Measurements from ENCODE around the gene MRPS10.

Gene MRPS10

GRCh38 chr6:42217519-42218367 lies at the start of gene MRPS10:
TSS of gene MRPS10 (minus strand) at chr6:42217861. CDS start at chr6:42217849, 12 bp downstream.
- no peak for TF ChIP-seq GATA3 (IDR thresholded peaks at IDR 0.05; ENCODE audit: low read depth, low read length)
- TF ChIP-seq GATA2 (IDR thresholded peaks at IDR 0.05; ENCODE audit: low read depth, low read length), result no peak

DNA sequence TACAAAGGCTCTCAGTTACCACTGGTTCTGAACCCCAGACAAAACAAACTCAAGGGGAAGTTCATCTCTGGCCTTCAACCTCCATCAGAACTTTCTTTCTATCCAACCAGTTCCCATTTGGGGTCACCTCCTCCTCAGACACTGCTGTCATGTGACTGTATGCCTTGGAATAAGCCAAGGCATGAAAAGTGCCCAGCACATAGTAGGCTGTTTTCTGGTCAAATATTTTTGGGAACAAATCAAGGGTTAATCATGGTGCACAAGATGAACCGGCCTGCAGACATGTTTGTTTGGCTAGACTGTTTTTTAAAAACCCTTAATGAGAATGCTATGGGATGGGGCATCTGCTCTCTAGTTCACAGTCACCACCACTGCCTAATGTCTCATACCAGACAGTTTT lies 48.9 kb upstream of the MRPS10 start:
- no peak for TF ChIP-seq GATA2 (IDR thresholded peaks at IDR 0.05; ENCODE audit: low read depth, low read length)
- no peak for TF ChIP-seq GATA3 (IDR thresholded peaks at IDR 0.05; ENCODE audit: low read depth, low read length)

- TF ChIP-seq GATA3 (IDR thresholded peaks at IDR 0.05; ENCODE audit: low read depth, low read length), result no peak
- no peak for TF ChIP-seq GATA2 (IDR thresholded peaks at IDR 0.05; ENCODE audit: low read depth, low read length)
Observed at GRCh38 chr6:42264852-42265390, 47.3 kb upstream of the MRPS10 start.

DNA sequence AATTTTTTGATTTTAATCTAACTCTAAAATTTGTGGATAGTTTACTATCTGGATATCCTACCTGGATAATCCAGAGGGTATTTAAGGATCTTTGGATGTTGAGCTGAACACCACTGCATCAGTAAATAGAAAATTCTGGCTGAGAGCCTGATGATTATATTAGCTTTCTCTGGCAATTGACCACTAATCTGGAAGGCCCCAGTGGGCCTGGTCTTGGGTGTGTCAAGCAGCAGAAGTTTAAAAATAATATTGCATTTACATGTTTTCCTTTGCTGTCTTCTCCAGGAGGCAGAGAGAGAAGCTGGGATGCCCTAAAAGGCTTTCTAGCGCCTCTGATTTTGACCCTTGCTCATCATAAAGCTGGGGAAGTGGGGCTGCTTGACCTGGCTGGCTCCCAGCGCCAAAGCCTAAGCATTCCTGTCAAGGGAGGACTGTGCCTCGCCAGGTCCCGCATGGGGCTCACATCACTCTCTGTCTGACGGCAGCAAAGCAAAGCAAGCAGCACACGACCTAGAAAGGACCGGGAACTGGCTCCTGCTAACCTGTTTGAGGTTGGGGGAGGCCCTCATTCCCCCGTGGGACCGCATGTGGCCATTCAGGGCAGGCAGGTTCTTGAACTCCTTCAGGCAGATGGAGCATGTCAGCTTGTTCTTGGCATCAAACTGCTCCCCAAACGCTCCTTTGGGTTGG lies 46.6 kb upstream of the MRPS10 start:
- TF ChIP-seq GATA2 (IDR thresholded peaks at IDR 0.05; ENCODE audit: low read depth, low read length) (no peak), GATA3 (IDR thresholded peaks at IDR 0.05; ENCODE audit: low read depth, low read length) (no peak)

DNA sequence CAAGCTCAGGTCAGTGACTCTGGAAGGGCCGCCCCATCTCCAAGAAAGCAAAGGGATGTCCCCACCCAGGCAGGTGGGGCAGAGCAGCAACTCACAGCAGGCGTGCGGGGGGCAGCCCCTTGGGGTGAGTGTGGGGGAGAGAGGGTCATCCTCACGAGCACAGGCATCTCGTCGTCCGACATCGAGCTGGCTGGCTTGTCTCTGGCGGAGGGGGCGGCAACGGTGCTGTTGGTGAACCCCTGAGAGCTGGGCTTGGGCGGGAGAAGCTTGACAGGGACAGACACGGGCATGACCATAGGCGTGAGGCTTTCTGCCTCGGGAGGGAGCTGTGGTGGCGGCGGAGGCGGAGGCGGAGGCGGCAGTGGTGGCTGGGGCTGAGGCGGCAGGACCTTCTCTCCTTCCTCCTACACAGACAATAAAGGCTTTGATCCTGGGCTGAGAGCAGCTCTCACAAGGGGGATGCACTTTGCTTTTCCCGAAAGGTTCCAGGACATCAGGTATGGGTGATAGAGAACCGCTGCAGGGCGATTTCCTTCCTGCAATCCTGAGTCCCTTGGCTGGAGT lies 45.6 kb upstream of the MRPS10 start:
- TF ChIP-seq GATA3 (IDR thresholded peaks at IDR 0.05; ENCODE audit: low read depth, low read length), result no peak
- TF ChIP-seq GATA2 (IDR thresholded peaks at IDR 0.05; ENCODE audit: low read depth, low read length), result no peak

- TF ChIP-seq GATA2 (IDR thresholded peaks at IDR 0.05; ENCODE audit: low read depth, low read length) (no peak), GATA3 (IDR thresholded peaks at IDR 0.05; ENCODE audit: low read depth, low read length) (no peak)
Observed at GRCh38 chr6:42260972-42261371, 43.3 kb upstream of the MRPS10 start.

- TF ChIP-seq GATA2 (IDR thresholded peaks at IDR 0.05; ENCODE audit: low read depth, low read length) (no peak), GATA3 (IDR thresholded peaks at IDR 0.05; ENCODE audit: low read depth, low read length) (no peak)
Observed at GRCh38 chr6:42260396-42260888, 42.8 kb upstream of the MRPS10 start.

DNA sequence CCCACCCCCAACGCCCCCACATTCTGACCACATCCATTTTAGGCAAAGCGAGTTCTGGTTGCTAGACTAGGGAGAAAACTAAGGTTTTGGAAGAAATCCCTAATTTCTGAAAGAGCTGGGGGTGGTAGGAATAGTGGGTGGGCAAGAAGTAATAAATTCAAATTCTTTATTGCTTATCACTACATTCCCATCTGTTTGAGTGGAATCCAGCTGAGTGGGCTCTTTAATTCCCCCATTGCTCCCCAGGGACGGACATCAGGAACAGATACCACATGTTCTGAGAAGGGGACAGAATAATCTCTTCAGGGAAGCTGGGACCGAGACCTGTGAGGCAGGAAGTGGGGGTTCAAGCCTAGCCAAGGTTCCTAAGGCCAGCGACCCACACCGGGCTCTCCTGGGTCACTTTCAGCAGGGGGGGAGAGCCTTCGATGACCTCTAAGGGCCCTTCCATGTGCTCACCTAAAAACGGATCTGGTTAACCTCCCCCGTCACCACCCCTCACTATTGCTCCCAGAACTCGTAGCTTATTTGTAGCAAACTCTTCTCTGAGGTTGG lies 42.3 kb upstream of the MRPS10 start:
- TF ChIP-seq GATA3 (IDR thresholded peaks at IDR 0.05; ENCODE audit: low read depth, low read length) (no peak), GATA2 (IDR thresholded peaks at IDR 0.05; ENCODE audit: low read depth, low read length) (no peak)

DNA sequence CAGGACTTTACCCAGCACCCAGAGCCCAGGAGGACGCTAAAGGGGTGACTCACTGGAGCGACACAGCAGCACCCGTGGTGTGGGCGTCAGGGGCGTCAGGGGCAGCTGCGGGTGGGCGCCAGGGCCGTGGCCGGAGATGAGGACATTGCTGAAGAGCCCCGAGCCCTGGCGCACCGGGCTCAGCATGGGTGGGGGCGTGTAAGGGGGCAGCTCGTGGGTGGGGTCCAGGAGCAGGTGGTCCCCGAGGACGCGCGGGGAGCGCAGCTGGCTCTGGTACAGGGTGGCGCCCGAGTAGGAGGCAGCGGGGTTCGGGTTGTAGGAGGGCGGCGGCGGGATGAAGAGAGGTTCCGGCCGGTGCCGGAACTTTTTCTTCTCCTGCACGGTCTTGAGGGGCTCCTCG lies 41.6 kb upstream of the MRPS10 start:
- TF ChIP-seq GATA2 (IDR thresholded peaks at IDR 0.05; ENCODE audit: low read depth, low read length) (no peak), GATA3 (IDR thresholded peaks at IDR 0.05; ENCODE audit: low read depth, low read length) (no peak)

- TF ChIP-seq GATA3 (IDR thresholded peaks at IDR 0.05; ENCODE audit: low read depth, low read length), result no peak
- TF ChIP-seq GATA2 (IDR thresholded peaks at IDR 0.05; ENCODE audit: low read depth, low read length), result no peak
Observed at GRCh38 chr6:42257614-42258013, 40.0 kb upstream of the MRPS10 start.

- TF ChIP-seq GATA3 (IDR thresholded peaks at IDR 0.05; ENCODE audit: low read depth, low read length), result no peak
- TF ChIP-seq GATA2 (IDR thresholded peaks at IDR 0.05; ENCODE audit: low read depth, low read length), result no peak
Observed at GRCh38 chr6:42257063-42257462, 39.4 kb upstream of the MRPS10 start.

GRCh38 chr6:42255050-42255449 lies 37.4 kb upstream of the MRPS10 start:
- TF ChIP-seq GATA3 (IDR thresholded peaks at IDR 0.05; ENCODE audit: low read depth, low read length) (no peak), GATA2 (IDR thresholded peaks at IDR 0.05; ENCODE audit: low read depth, low read length) (no peak)

DNA sequence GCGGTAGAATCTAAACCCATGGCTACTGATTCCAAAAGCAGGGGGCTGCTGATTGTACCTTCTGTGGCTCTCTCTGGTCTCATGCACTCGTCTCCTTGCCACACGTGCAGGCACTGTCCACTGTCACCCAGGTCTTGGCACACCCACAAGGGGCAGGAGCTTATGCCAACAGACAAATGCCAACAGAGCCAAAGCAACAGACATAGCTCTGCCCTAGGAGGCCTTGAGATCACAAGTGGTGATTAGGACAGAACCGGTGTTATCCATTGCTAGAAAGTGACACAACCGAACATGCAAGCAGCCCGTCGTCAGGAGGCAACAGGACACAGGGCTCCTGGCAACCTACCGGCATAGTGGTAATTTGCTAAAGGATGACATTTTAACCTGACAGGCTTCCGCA lies 36.8 kb upstream of the MRPS10 start:
- TF ChIP-seq GATA3 (IDR thresholded peaks at IDR 0.05; ENCODE audit: low read depth, low read length) (no peak), GATA2 (IDR thresholded peaks at IDR 0.05; ENCODE audit: low read depth, low read length) (no peak)
